Mucosa of descending colon (tissue), 3 donors: ENCODE measurements around the gene MTHFD1L. TPM values are rescaled to one million over a fixed set of nuclear protein-coding genes. Genes with fewer than 3 reads are reported as not detected.
"Not testable (repeated sequence)": the region's sequence is repeated elsewhere in the genome, so short reads cannot be mapped to it uniquely, and the experiment has no call there.

ENCODE experiments used
- ATAC-seq: fragments of 200-7000 bp; cut with Tn5 transposase; one replicate; pipeline ENCODE4 v1.9.1; 2020; ENCODE audit warnings: mild to moderate bottlenecking, moderate library complexity
- DNase-seq, 3 donors: peaks; one replicate each; pipeline ENCODE4 v3.0.0-alpha.2; 2020
- H3K36me3 ChIP-seq: fragments of 200-600 bp; one replicate; pipeline ENCODE4 v1.8.0; 2021; ENCODE audit warnings: low read depth, mild to moderate bottlenecking
- H3K4me1 ChIP-seq: fragments of 200-600 bp; one replicate; pipeline ENCODE4 v1.8.0; 2021; ENCODE audit warnings: low read depth, mild to moderate bottlenecking
- H3K4me3 ChIP-seq: fragments of 200-600 bp; one replicate; pipeline ENCODE4 v1.8.0; 2021; ENCODE audit warnings: mild to moderate bottlenecking
- H3K9me3 ChIP-seq: fragments of 200-600 bp; one replicate; pipeline ENCODE4 v1.8.0; 2021; ENCODE audit warnings: mild to moderate bottlenecking
- CTCF ChIP-seq: fragments of 200-600 bp; IDR thresholded peaks from one replicate; pipeline ENCODE4 v1.8.0; 2022; ENCODE audit warnings: antibody characterized with exemption, mild to moderate bottlenecking
- intact Hi-C, 2 donors: fragments of 100-400 bp; cut with DNase I in 1 of 2; cut with micrococcal nuclease in 1 of 2; formaldehyde crosslinking; loops; one replicate each; pipeline versions ENCODE4 v1.11.0 to v1.11.1; 2022; cut with DNase I, micrococcal nuclease
- total RNA-seq, 3 donors: library from RNA; stranded (reverse); fragmentation: NEBNext Ultra II Directional in 2 of 3; extraction: Animal tissue kit (Norgen Biotek cat#: 25700) in 2 of 3; gene quantifications; one replicate each; pipeline versions ENCODE4 v1.2.1 to v1.2.4, GENCODE V29; 2021 to 2023
- donor health status: DM: no; HTN: no; CAD: no; lungs with moderate emphysema.
- donor health status: DM: no; HTN: no; CAD: no.
- donor health status: DM: no; HTN: yes; CAD: no.

Gene MTHFD1L
- total RNA-seq, 3 donors from 2014 or later: 7.1 to 11.1 (median 8.9) TPM

GRCh38 chr6:151027295-151027747, 161.8 kb downstream of the MTHFD1L start:
- H3K36me3 ChIP-seq: no peaks in the 10 kb centered on the region
- no peak overlapping the region for H3K4me3 ChIP-seq
- intact Hi-C loops: no loop called here
- DNase-seq (no peak), ATAC-seq (peak; percentile 12)
- H3K4me1 ChIP-seq: no peaks in the 10 kb centered on the region
- H3K9me3 ChIP-seq: no peaks in the 10 kb centered on the region
- no peak for TF ChIP-seq CTCF

GRCh38 chr6:151027936-151028838, 162.7 kb downstream of the MTHFD1L start:
- Histone ChIP-seq H3K9me3 (no peaks in the 10 kb centered on the region), H3K36me3 (no peaks in the 10 kb centered on the region), H3K4me1 (no peaks in the 10 kb centered on the region), H3K4me3 (no peak overlapping the region)
- TF ChIP-seq CTCF: no peak
- intact Hi-C loops: no loop called here
- ATAC-seq (peak; percentile 24), DNase-seq (no peak)

- no peaks in the 10 kb centered on the region for H3K9me3 ChIP-seq
- ATAC-seq (no peak), DNase-seq (no peak)
- no peak for TF ChIP-seq CTCF
- no peaks in the 10 kb centered on the region for H3K36me3 ChIP-seq
- no peak overlapping the region for H3K4me3 ChIP-seq
- H3K4me1 ChIP-seq: no peaks in the 10 kb centered on the region
- intact Hi-C loops: no loop called here
Measured at GRCh38 chr6:151029970-151030369, 164.5 kb downstream of the MTHFD1L start.

GRCh38 chr6:151032034-151032433, 166.5 kb downstream of the MTHFD1L start:
- no peaks in the 10 kb centered on the region for H3K36me3 ChIP-seq
- H3K4me1 ChIP-seq: peaks cover 3% of the 10 kb centered on the region
- TF ChIP-seq CTCF: no peak
- intact Hi-C loops: no loop called here
- H3K4me3 ChIP-seq: no peak overlapping the region
- DNase-seq (no peak), ATAC-seq (no peak)
- no peaks in the 10 kb centered on the region for H3K9me3 ChIP-seq

- Histone ChIP-seq H3K9me3 (no peaks in the 10 kb centered on the region), H3K36me3 (no peaks in the 10 kb centered on the region), H3K4me3 (no peak overlapping the region), H3K4me1 (peaks cover 3% of the 10 kb centered on the region)
- intact Hi-C loops: no loop called here
- ATAC-seq (no peak), DNase-seq (no peak)
- TF ChIP-seq CTCF: no peak
Measured at GRCh38 chr6:151034825-151035781, 169.6 kb downstream of the MTHFD1L start.

- DNase-seq, ATAC-seq, H3K9me3 ChIP-seq, H3K36me3 ChIP-seq, H3K4me1 ChIP-seq, intact Hi-C loops, H3K4me3 ChIP-seq: not testable (repeated sequence)
Measured at GRCh38 chr6:151036211-151036721, 170.8 kb downstream of the MTHFD1L start.
